AG09309 (cell line): ENCODE data around the gene NEU1.
A peak's percentile ranks its signal among the peaks of the same experiment; 100 is the strongest.

ENCODE experiments used
- DNase-seq: peaks from one replicate; pipeline ENCODE4 v3.0.0-alpha.2; 2010; ENCODE audit warnings: low read depth
- H3K4me3 ChIP-seq: 2 replicates; pipeline ENCODE4 v1.5.1; 2011; ENCODE audit warnings: mild to moderate bottlenecking, low read depth, low read length, moderate library complexity; ENCODE audit not compliant: control insufficient read depth
- CTCF ChIP-seq: IDR thresholded peaks from 2 replicates; pipeline ENCODE4 v1.5.1; 2011; ENCODE audit warnings: mild to moderate bottlenecking, low read depth, low read length, inconsistent platforms; ENCODE audit not compliant: insufficient read depth, control insufficient read depth; ENCODE audit errors: missing control alignments

NEU1 gene

GRCh38 chr6:31905041-31905440 lies 42.4 kb upstream of the NEU1 start:
- DNase-seq: no peak
- TF ChIP-seq CTCF: no peak
- H3K4me3 ChIP-seq: no peak overlapping the region

- DNase-seq: no peak
- TF ChIP-seq CTCF: no peak
- H3K4me3 ChIP-seq: no peak overlapping the region
Measured at GRCh38 chr6:31903957-31904356, 41.3 kb upstream of the NEU1 start.

DNA sequence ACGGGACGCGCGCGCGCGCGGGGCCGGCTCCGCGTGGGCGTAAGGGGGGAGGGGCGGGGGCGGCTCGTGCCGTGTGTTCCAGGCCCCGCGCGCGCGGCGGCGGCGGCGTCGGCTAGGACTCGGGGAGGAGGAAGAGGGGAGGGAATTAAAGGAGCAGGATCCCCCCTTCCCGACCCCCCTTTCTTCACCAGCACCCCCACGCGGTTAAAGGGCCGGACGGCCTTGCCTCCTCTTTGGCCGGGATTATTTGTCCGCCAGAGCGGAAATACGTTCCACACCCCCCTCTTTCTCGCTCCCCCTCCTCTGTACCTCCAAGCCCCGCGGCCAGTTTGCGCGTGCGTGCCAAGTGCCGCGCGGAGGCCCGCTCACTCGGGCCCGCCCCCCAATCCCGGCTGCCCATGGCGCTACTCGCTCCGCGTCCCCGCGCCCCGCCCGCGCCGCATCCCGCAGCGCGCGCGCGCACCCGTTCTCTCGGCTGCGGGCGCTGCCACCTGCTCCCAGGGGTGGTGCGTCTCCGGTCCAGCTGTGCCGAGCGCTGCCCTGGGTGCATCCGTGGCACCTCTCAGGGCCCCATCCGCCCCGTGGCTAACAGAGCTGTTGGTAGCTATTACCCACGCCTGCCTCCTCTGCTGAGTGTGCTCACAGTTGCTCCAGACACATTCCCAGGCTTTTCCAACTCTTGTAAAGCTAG lies 39.5 kb upstream of the NEU1 start, which contains the start of gene ZBTB12:
ZBTB12 (minus strand) TSS at position 134 of the 691 bp plus-strand sequence. CDS start 781 bp downstream, outside the sequence.
- H3K4me3 ChIP-seq: peak within 1 kb of the TSS; percentile 58
- DNase-seq: peak; percentile 88
- no peak for TF ChIP-seq CTCF

- no peak for DNase-seq
- H3K4me3 ChIP-seq: peak overlapping the region; percentile 58
- TF ChIP-seq CTCF: no peak
Measured at GRCh38 chr6:31901415-31901952, 38.9 kb upstream of the NEU1 start.

DNA sequence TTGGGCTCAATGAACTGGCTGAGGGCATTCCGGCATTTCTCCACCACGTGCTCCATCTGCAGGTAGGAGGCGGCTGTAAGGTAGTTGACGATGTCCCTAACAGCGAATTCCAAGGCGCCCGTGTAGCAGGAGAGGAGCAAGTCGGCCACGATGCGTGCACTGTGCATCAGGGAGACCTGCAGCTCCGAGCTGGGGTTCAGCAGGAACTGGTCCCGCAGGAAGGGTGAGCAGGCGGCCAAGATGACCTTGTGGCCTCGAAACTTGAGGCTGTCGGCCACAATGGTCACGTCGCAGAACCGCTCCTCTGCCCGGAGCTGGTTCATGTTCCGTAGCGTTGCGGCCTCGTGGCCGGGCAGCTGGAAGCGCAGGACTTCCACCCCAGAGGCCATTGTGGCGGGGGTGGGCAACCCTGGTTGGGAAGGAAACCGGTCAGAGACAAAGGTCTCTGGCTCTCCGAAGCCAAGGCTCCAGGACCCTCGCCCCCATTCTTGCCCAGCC lies 38.3 kb upstream of the NEU1 start:
- no peak for TF ChIP-seq CTCF
- no peak for DNase-seq
- H3K4me3 ChIP-seq: peak overlapping the region; percentile 58

GRCh38 chr6:31899882-31900722 lies 37.5 kb upstream of the NEU1 start:
- TF ChIP-seq CTCF: no peak
- H3K4me3 ChIP-seq: no peak overlapping the region
- DNase-seq: no peak
